ENCODE data around the gene PLCG1.

GRCh38 chr20:41178495-41178894 is 41.2 kb downstream of the PLCG1 start:
- no peak for TF ChIP-seq POLR2A (IDR thresholded peaks at IDR 0.05; ENCODE audit: low read length)
- no peak for TF ChIP-seq CEBPB (IDR thresholded peaks at IDR 0.05)
- TF ChIP-seq MAFK (IDR thresholded peaks at IDR 0.05; ENCODE audit: partially characterized antibody), result no peak
- no peak for TF ChIP-seq CTCF (IDR thresholded peaks at IDR 0.05)
- TF ChIP-seq NPAS2 (CRISPR knock-in tag; IDR thresholded peaks at IDR 0.05; ENCODE audit: borderline replicate concordance), result no peak
- no peak for TF ChIP-seq HMGXB4 (CRISPR knock-in tag; IDR thresholded peaks at IDR 0.05; ENCODE audit: borderline replicate concordance)
- no peak for TF ChIP-seq MAX (IDR thresholded peaks at IDR 0.05)
- TF ChIP-seq JUNB (IDR thresholded peaks at IDR 0.05), result no peak
- TF ChIP-seq CBX8 (IDR thresholded peaks at IDR 0.05), result no peak
- TF ChIP-seq EP300 (IDR thresholded peaks at IDR 0.05), result no peak
- no peak for TF ChIP-seq USF2 (IDR thresholded peaks at IDR 0.05)
- TF ChIP-seq RCOR1 (IDR thresholded peaks at IDR 0.05; ENCODE audit: low read depth, low read length), result no peak
- TF ChIP-seq RAD21 (conservative IDR thresholded peaks at IDR 0.05 in 1 of 2, IDR thresholded peaks at IDR 0.05 in 1 of 2), result no peak
- no peak for TF ChIP-seq NR3C1 (IDR thresholded peaks at IDR 0.05)
